ENCODE results near the gene SLC38A9. TPM values are rescaled to one million over a fixed set of nuclear protein-coding genes. Genes with fewer than 3 reads are reported as not detected.

SLC38A9 gene
- total and polyA plus RNA-seq, 2 donors (not counting 1 experiment from before 2014, with no cell fraction given): 23.4 to 36.3 TPM

GRCh38 chr5:55610542-55610941 is 101.6 kb downstream of the SLC38A9 start:
- Histone ChIP-seq H3K9me3 (ENCODE audit: control extremely low read depth in 1 of 3, control insufficient read depth in 2 of 3, insufficient read depth in 1 of 3, low read length in 2 of 3) (peaks cover 0 to 9% (median 0%) of the 10 kb centered on the region in 3 donors), H3K79me2 (ENCODE audit: control insufficient read depth, insufficient read depth, low read length) (no peaks in the 10 kb centered on the region), H3K4me3 (ENCODE audit: control extremely low read depth in 1 of 5, extremely low read depth in 1 of 5, insufficient read depth in 1 of 5, low read depth in 2 of 5, low read length in 4 of 5) (no peak overlapping the region), H3K27ac (ENCODE audit: low read length in 2 of 2) (no peak overlapping the region), H3K4me1 (ENCODE audit: control insufficient read depth in 2 of 2, insufficient read depth in 2 of 2, low read length in 2 of 2) (no peaks in the 10 kb centered on the region), H2AFZ (ENCODE audit: insufficient read depth, low read depth, low read length, poor library complexity, severe bottlenecking) (no peak overlapping the region), H3K36me3 (replicated peaks in 1 of 2; ENCODE audit: control extremely low read depth in 1 of 2, control insufficient read depth in 1 of 2, extremely low read depth in 1 of 2, insufficient read depth in 2 of 2, low read length in 1 of 2) (no peaks in the 10 kb centered on the region), H3K27me3 (replicated peaks in 1 of 4; ENCODE audit: control extremely low read depth in 1 of 4, control insufficient read depth in 3 of 4, insufficient read depth in 4 of 4, low read length in 3 of 4) (no peaks in the 10 kb centered on the region), H3K9ac (ENCODE audit: low read length) (no peak overlapping the region), H3K4me2 (replicated peaks; ENCODE audit: low read depth, low read length, poor library complexity, severe bottlenecking) (no peak overlapping the region), H4K20me1 (ENCODE audit: control insufficient read depth, insufficient read depth, low read length, poor library complexity, severe bottlenecking) (no peaks in the 10 kb centered on the region)
- DNase-seq (no peak), ATAC-seq (ENCODE audit: low read depth) (no peak)
- ChIA-PET POLR2A (no interaction called here), CTCF (no interaction called here)
- TF ChIP-seq EZH2 (IDR thresholded peaks at IDR 0.05; ENCODE audit: borderline replicate concordance, insufficient read depth, low read depth, low read length, poor library complexity, severe bottlenecking) (no peak), CTCF (IDR thresholded peaks at IDR 0.05) (no peak)
- H3K4me3 Mint-ChIP-seq: no peak overlapping the region
- no peak overlapping the region for H3K27ac Mint-ChIP-seq
- intact Hi-C loops (cut with micrococcal nuclease): no loop called here
- H3K4me1 Mint-ChIP-seq: no peaks in the 10 kb centered on the region
- H3K9me3 Mint-ChIP-seq (ENCODE audit: insufficient read depth): no peaks in the 10 kb centered on the region
- no peaks in the 10 kb centered on the region for H3K27me3 Mint-ChIP-seq

GRCh38 chr5:55609413-55609812 is 102.7 kb downstream of the SLC38A9 start:
- H3K4me3 Mint-ChIP-seq: no peak overlapping the region
- CTCF ChIA-PET: no interaction called here
- Histone ChIP-seq H3K9me3 (ENCODE audit: control extremely low read depth in 1 of 3, control insufficient read depth in 2 of 3, insufficient read depth in 1 of 3, low read length in 2 of 3) (peaks cover 0 to 9% (median 0%) of the 10 kb centered on the region in 3 donors), H3K4me2 (replicated peaks; ENCODE audit: low read depth, low read length, poor library complexity, severe bottlenecking) (no peak overlapping the region), H4K20me1 (ENCODE audit: control insufficient read depth, insufficient read depth, low read length, poor library complexity, severe bottlenecking) (no peaks in the 10 kb centered on the region), H3K9ac (ENCODE audit: low read length) (no peak overlapping the region), H3K4me3 (ENCODE audit: control extremely low read depth in 1 of 5, extremely low read depth in 1 of 5, insufficient read depth in 1 of 5, low read depth in 2 of 5, low read length in 4 of 5) (no peak overlapping the region), H3K27ac (ENCODE audit: low read length in 2 of 2) (no peak overlapping the region), H3K27me3 (replicated peaks in 1 of 4; ENCODE audit: control extremely low read depth in 1 of 4, control insufficient read depth in 3 of 4, insufficient read depth in 4 of 4, low read length in 3 of 4) (no peaks in the 10 kb centered on the region), H2AFZ (ENCODE audit: insufficient read depth, low read depth, low read length, poor library complexity, severe bottlenecking) (no peak overlapping the region), H3K4me1 (ENCODE audit: control insufficient read depth in 2 of 2, insufficient read depth in 2 of 2, low read length in 2 of 2) (no peaks in the 10 kb centered on the region), H3K36me3 (replicated peaks in 1 of 2; ENCODE audit: control extremely low read depth in 1 of 2, control insufficient read depth in 1 of 2, extremely low read depth in 1 of 2, insufficient read depth in 2 of 2, low read length in 1 of 2) (no peaks in the 10 kb centered on the region), H3K79me2 (ENCODE audit: control insufficient read depth, insufficient read depth, low read length) (no peaks in the 10 kb centered on the region)
- no peaks in the 10 kb centered on the region for H3K27me3 Mint-ChIP-seq
- H3K27ac Mint-ChIP-seq: no peak overlapping the region
- POLR2A ChIA-PET: no interaction called here
- H3K9me3 Mint-ChIP-seq (ENCODE audit: insufficient read depth): no peaks in the 10 kb centered on the region
- WGBS (ENCODE audit: insufficient coverage): no CpG with 5 or more reads among the region's 1 CpG
- no peak for DNase-seq
- intact Hi-C loops (cut with micrococcal nuclease): no loop called here
- H3K4me1 Mint-ChIP-seq: no peaks in the 10 kb centered on the region
- no peak for TF ChIP-seq EZH2 (IDR thresholded peaks at IDR 0.05; ENCODE audit: borderline replicate concordance, insufficient read depth, low read depth, low read length, poor library complexity, severe bottlenecking)
- no peak for ATAC-seq (ENCODE audit: low read depth)

Data from B cell (primary cell).